Right lobe of liver (tissue), 4 donors: ENCODE measurements around the gene MIPEP.

Experiments used
- POLR2A ChIP-seq: fragments of 450-650 bp; IDR thresholded peaks from one replicate; pipeline ENCODE4 v1.6.1; 2017; ENCODE audit warnings: antibody characterized with exemption, mild to moderate bottlenecking
- TF ChIP-seq, protein P1 (sequence below), 4 donors: fragments of 200-600 bp in 3 of 4; fragments of 450-650 bp in 1 of 4; IDR thresholded peaks; one replicate each; pipeline versions ENCODE4 v1.5.1 to v1.8.0; 2016 to 2022; ENCODE audit warnings: antibody characterized with exemption in 4 of 4, mild to moderate bottlenecking in 2 of 4
- donor health status: DM: no; HTN: no; CAD: no.
- donor health status: DM: no; HTN: no; CAD: no.
- donor health status: DM: no; HTN: yes; CAD: no.

- TF ChIP-seq, protein P1, sequence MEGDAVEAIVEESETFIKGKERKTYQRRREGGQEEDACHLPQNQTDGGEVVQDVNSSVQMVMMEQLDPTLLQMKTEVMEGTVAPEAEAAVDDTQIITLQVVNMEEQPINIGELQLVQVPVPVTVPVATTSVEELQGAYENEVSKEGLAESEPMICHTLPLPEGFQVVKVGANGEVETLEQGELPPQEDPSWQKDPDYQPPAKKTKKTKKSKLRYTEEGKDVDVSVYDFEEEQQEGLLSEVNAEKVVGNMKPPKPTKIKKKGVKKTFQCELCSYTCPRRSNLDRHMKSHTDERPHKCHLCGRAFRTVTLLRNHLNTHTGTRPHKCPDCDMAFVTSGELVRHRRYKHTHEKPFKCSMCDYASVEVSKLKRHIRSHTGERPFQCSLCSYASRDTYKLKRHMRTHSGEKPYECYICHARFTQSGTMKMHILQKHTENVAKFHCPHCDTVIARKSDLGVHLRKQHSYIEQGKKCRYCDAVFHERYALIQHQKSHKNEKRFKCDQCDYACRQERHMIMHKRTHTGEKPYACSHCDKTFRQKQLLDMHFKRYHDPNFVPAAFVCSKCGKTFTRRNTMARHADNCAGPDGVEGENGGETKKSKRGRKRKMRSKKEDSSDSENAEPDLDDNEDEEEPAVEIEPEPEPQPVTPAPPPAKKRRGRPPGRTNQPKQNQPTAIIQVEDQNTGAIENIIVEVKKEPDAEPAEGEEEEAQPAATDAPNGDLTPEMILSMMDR (IDR thresholded peaks at IDR 0.05), result no peak
- TF ChIP-seq POLR2A, result no peak
These were observed 71.4 kb downstream of the MIPEP start for GRCh38 chr13:23817830-23818229.
